Measurements from ENCODE around the gene BLCAP.

The BLCAP gene

GRCh38 chr20:37484331-37484730 is 43.3 kb downstream of the BLCAP start:
- no peak for DNase-seq (ENCODE audit: low spot score)
- TF ChIP-seq, protein P1, sequence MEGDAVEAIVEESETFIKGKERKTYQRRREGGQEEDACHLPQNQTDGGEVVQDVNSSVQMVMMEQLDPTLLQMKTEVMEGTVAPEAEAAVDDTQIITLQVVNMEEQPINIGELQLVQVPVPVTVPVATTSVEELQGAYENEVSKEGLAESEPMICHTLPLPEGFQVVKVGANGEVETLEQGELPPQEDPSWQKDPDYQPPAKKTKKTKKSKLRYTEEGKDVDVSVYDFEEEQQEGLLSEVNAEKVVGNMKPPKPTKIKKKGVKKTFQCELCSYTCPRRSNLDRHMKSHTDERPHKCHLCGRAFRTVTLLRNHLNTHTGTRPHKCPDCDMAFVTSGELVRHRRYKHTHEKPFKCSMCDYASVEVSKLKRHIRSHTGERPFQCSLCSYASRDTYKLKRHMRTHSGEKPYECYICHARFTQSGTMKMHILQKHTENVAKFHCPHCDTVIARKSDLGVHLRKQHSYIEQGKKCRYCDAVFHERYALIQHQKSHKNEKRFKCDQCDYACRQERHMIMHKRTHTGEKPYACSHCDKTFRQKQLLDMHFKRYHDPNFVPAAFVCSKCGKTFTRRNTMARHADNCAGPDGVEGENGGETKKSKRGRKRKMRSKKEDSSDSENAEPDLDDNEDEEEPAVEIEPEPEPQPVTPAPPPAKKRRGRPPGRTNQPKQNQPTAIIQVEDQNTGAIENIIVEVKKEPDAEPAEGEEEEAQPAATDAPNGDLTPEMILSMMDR (IDR thresholded peaks at IDR 0.05; ENCODE audit: borderline replicate concordance, control extremely low read depth, extremely low read depth, insufficient read depth, missing control alignments): no peak
- in situ Hi-C loops (cut with MboI; ENCODE audit: low sequenced_read_pairs, unreplicated experiment): no loop called here

DNA sequence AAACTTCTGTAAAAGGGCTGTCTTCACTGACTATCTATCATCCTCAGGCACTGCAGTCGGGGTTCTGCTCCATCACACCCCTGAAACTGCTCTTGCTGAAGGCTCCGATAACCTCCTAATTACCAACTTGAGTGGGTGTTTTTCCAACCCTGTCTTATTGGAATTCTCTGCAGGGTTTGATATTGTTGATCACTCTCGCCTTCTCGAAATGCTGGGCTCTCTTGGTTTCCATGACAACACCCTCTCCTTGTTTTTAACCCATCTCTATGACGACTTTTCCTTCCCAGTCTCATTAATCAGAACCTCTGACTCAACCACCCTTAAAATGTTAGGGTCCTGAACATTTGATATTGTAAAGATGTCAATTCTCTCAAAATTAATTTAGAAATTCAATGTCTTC is 46.1 kb downstream of the BLCAP start:
- in situ Hi-C loops (cut with MboI; ENCODE audit: low sequenced_read_pairs, unreplicated experiment): no loop called here
- DNase-seq (ENCODE audit: low spot score): no peak
- TF ChIP-seq, protein P1 (IDR thresholded peaks at IDR 0.05; ENCODE audit: borderline replicate concordance, control extremely low read depth, extremely low read depth, insufficient read depth, missing control alignments): no peak

GRCh38 chr20:37480919-37481318 is 46.8 kb downstream of the BLCAP start:
- DNase-seq (ENCODE audit: low spot score): no peak
- in situ Hi-C loops (cut with MboI; ENCODE audit: low sequenced_read_pairs, unreplicated experiment): no loop called here
- TF ChIP-seq, protein P1 (IDR thresholded peaks at IDR 0.05; ENCODE audit: borderline replicate concordance, control extremely low read depth, extremely low read depth, insufficient read depth, missing control alignments): no peak

DNA sequence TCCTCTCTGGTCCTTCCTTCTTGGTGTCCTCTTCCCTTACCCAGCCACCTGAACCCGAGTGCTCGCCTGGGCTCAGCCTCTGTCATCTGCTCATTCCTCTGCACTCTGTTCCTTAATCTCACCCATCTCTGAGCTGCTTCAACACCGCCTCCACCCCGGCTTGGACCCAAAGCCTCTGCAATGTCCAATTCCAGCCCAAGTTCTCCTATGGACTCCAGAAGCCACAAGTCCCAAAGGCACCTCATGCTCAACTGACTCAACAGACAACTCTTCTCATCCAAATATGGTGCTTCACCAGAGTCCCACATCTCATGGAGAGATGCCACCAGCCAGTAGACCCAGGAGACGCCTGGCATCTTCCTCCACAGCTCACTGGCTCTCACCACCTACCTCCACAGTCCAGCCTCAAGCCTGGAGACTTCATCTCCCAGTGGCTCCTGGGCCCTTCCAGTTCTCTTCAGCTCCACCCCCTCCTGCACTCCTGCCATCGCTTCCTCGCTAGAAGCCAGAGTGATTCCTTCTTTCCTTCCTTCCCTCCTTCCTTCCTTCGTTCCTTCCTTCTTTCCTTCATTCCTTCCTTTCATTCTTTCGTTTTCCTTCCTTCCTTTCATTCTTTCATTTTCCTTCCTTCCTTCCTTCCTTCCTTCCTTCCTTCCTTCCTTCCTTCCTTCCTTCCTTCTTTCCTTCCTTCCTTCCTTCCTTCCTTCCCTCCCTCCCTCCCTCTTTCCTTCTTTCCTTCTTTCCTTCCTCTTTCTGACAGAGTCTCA is 47.6 kb downstream of the BLCAP start:
- TF ChIP-seq, protein P1 (IDR thresholded peaks at IDR 0.05; ENCODE audit: borderline replicate concordance, control extremely low read depth, extremely low read depth, insufficient read depth, missing control alignments): no peak
- in situ Hi-C loops (cut with MboI; ENCODE audit: low sequenced_read_pairs, unreplicated experiment): no loop called here
- no peak for DNase-seq (ENCODE audit: low spot score)

GRCh38 chr20:37479266-37479665 is 48.4 kb downstream of the BLCAP start:
- TF ChIP-seq, protein P1 (IDR thresholded peaks at IDR 0.05; ENCODE audit: borderline replicate concordance, control extremely low read depth, extremely low read depth, insufficient read depth, missing control alignments): no peak
- no peak for DNase-seq (ENCODE audit: low spot score)
- in situ Hi-C loops (cut with MboI; ENCODE audit: low sequenced_read_pairs, unreplicated experiment): no loop called here

DNA sequence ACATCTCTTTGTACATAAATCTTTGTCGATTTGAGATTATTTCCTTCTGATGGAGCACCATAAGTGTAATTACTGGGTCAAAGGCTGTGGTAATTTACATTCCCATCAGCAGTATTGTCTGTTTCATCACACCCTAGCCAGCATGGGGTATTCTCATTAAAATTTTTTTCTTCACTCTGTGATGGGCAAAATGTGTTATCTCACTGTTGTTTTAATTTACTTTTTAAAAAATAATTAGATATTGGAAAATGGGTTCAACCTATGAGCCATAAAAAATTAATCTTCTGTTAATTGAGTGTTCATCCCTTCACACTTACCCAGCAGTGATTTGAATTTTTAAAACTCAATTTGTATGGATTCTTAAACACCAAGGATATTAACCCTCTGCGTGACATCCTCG is 50.6 kb downstream of the BLCAP start:
- TF ChIP-seq, protein P1 (IDR thresholded peaks at IDR 0.05; ENCODE audit: borderline replicate concordance, control extremely low read depth, extremely low read depth, insufficient read depth, missing control alignments): no peak
- DNase-seq (ENCODE audit: low spot score): no peak
- in situ Hi-C loops (cut with MboI; ENCODE audit: low sequenced_read_pairs, unreplicated experiment): no loop called here
